Measurements from ENCODE around the gene PCDH8.

GRCh38 chr13:52833296-52833875, 15.1 kb downstream of the PCDH8 start:
- TF ChIP-seq, protein P1, sequence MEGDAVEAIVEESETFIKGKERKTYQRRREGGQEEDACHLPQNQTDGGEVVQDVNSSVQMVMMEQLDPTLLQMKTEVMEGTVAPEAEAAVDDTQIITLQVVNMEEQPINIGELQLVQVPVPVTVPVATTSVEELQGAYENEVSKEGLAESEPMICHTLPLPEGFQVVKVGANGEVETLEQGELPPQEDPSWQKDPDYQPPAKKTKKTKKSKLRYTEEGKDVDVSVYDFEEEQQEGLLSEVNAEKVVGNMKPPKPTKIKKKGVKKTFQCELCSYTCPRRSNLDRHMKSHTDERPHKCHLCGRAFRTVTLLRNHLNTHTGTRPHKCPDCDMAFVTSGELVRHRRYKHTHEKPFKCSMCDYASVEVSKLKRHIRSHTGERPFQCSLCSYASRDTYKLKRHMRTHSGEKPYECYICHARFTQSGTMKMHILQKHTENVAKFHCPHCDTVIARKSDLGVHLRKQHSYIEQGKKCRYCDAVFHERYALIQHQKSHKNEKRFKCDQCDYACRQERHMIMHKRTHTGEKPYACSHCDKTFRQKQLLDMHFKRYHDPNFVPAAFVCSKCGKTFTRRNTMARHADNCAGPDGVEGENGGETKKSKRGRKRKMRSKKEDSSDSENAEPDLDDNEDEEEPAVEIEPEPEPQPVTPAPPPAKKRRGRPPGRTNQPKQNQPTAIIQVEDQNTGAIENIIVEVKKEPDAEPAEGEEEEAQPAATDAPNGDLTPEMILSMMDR (IDR thresholded peaks at IDR 0.05) = no peak
- no peak for TF ChIP-seq POLR2A (IDR thresholded peaks at IDR 0.05)
